ENCODE data around the gene RASGRP2.

Gene RASGRP2

GRCh38 chr11:64769283-64769682, 25.3 kb upstream of the RASGRP2 start:
- ATAC-seq = no peak
- TF ChIP-seq TSHZ2 (CRISPR knock-in tag; IDR thresholded peaks at IDR 0.05) (no peak), TOX (CRISPR knock-in tag; IDR thresholded peaks at IDR 0.05; ENCODE audit: borderline replicate concordance) (no peak), ARNTL (CRISPR knock-in tag; IDR thresholded peaks at IDR 0.05; ENCODE audit: borderline replicate concordance, low read depth) (no peak), ESRRG (CRISPR knock-in tag; IDR thresholded peaks at IDR 0.05) (no peak), ZNF8 (CRISPR knock-in tag; IDR thresholded peaks at IDR 0.05) (no peak)

GRCh38 chr11:64768300-64768694, 24.4 kb upstream of the RASGRP2 start:
- ATAC-seq = peak; percentile 5; the same call in 1 of the 3 replicates
- TF ChIP-seq RARB (CRISPR knock-in tag; IDR thresholded peaks at IDR 0.05) (no peak), ISL1 (CRISPR knock-in tag; IDR thresholded peaks at IDR 0.05) (no peak), SNAI2 (CRISPR knock-in tag; IDR thresholded peaks at IDR 0.05) (no peak), ZNF565 (CRISPR knock-in tag; conservative IDR thresholded peaks at IDR 0.05; ENCODE audit: low read depth) (no peak), CREB5 (CRISPR knock-in tag; IDR thresholded peaks at IDR 0.05; ENCODE audit: low read depth) (no peak), CSRNP3 (CRISPR knock-in tag; IDR thresholded peaks at IDR 0.05) (no peak), TCF4 (CRISPR knock-in tag; IDR thresholded peaks at IDR 0.05; ENCODE audit: borderline replicate concordance) (no peak), GLIS3 (CRISPR knock-in tag; IDR thresholded peaks at IDR 0.05) (no peak), OSR1 (CRISPR knock-in tag; IDR thresholded peaks at IDR 0.05) (no peak), PPARA (CRISPR knock-in tag; IDR thresholded peaks at IDR 0.05; ENCODE audit: borderline replicate concordance) (no peak), ZNF70 (CRISPR knock-in tag; IDR thresholded peaks at IDR 0.05) (no peak), ZFP30 (CRISPR knock-in tag; IDR thresholded peaks at IDR 0.05) (no peak), CSDC2 (CRISPR knock-in tag; IDR thresholded peaks at IDR 0.05) (no peak), ARNTL (CRISPR knock-in tag; IDR thresholded peaks at IDR 0.05; ENCODE audit: borderline replicate concordance, low read depth) (no peak), ZFP3 (CRISPR knock-in tag; IDR thresholded peaks at IDR 0.05) (no peak)

- no peak for TF ChIP-seq PPARA (CRISPR knock-in tag; IDR thresholded peaks at IDR 0.05; ENCODE audit: borderline replicate concordance)
- TF ChIP-seq ZNF565 (CRISPR knock-in tag; conservative IDR thresholded peaks at IDR 0.05; ENCODE audit: low read depth) = no peak
- TF ChIP-seq BACH2 (CRISPR knock-in tag; IDR thresholded peaks at IDR 0.05; ENCODE audit: borderline replicate concordance) = no peak
- no peak; the same call in 1 of the 2 replicates for TF ChIP-seq RARB (CRISPR knock-in tag; IDR thresholded peaks at IDR 0.05)
- TF ChIP-seq ISL1 (CRISPR knock-in tag; IDR thresholded peaks at IDR 0.05) = no peak
- TF ChIP-seq CREB5 (CRISPR knock-in tag; IDR thresholded peaks at IDR 0.05; ENCODE audit: low read depth) = no peak
- ATAC-seq = peak; percentile 63
Observed at GRCh38 chr11:64767344-64768299, 23.7 kb upstream of the RASGRP2 start.

GRCh38 chr11:64766881-64767280, 22.9 kb upstream of the RASGRP2 start:
- ATAC-seq = no peak
- TF ChIP-seq ZNF8 (CRISPR knock-in tag; IDR thresholded peaks at IDR 0.05) (no peak), OSR1 (CRISPR knock-in tag; IDR thresholded peaks at IDR 0.05) (no peak), ZNF70 (CRISPR knock-in tag; IDR thresholded peaks at IDR 0.05) (no peak), ARNTL (CRISPR knock-in tag; IDR thresholded peaks at IDR 0.05; ENCODE audit: borderline replicate concordance, low read depth) (no peak), ESRRG (CRISPR knock-in tag; IDR thresholded peaks at IDR 0.05) (no peak), RARB (CRISPR knock-in tag; IDR thresholded peaks at IDR 0.05) (no peak), BACH2 (CRISPR knock-in tag; IDR thresholded peaks at IDR 0.05; ENCODE audit: borderline replicate concordance) (no peak), CREB5 (CRISPR knock-in tag; IDR thresholded peaks at IDR 0.05; ENCODE audit: low read depth) (no peak), TOX (CRISPR knock-in tag; IDR thresholded peaks at IDR 0.05; ENCODE audit: borderline replicate concordance) (no peak), PPARA (CRISPR knock-in tag; IDR thresholded peaks at IDR 0.05; ENCODE audit: borderline replicate concordance) (no peak), TSHZ2 (CRISPR knock-in tag; IDR thresholded peaks at IDR 0.05) (no peak), GLIS3 (CRISPR knock-in tag; IDR thresholded peaks at IDR 0.05) (no peak), ZFP30 (CRISPR knock-in tag; IDR thresholded peaks at IDR 0.05) (no peak), ZC3H10 (CRISPR knock-in tag; IDR thresholded peaks at IDR 0.05) (no peak)

All from SK-N-SH treated with all-trans-retinoic acid at 6 μM for 48 hours (cell line).